Central memory CD8-positive, alpha-beta T cell (primary cell): ENCODE measurements around the gene DENND5A.
"Not testable (repeated sequence)": the region's sequence is repeated elsewhere in the genome, so short reads cannot be mapped to it uniquely, and the experiment has no call there.

Experiments
- ATAC-seq: fragments of 150-1000 bp; cut with Tn5 transposase; replicated peaks from 2 replicates; pipeline ENCODE4 v1.10.0; 2022; ENCODE audit warnings: mild to moderate bottlenecking, moderate FRiP score, moderate number of reproducible peaks; ENCODE audit not compliant: poor library complexity, severe bottlenecking; ENCODE audit errors: extremely low read depth
- DNase-seq, 2 donors: peaks; one replicate each; pipeline ENCODE4 v3.0.0; 2021; ENCODE audit warnings: low spot score in 2 of 2
- H3K27ac Mint-ChIP-seq: one replicate; pipeline ENCODE4 v1.8.0; 2022; ENCODE audit warnings: low read depth, mild to moderate bottlenecking, moderate library complexity, mixed read lengths
- H3K27me3 Mint-ChIP-seq: one replicate; pipeline ENCODE4 v1.8.0; 2022; ENCODE audit warnings: mixed read lengths
- H3K36me3 Mint-ChIP-seq: one replicate; pipeline ENCODE4 v1.8.0; 2022; ENCODE audit warnings: mild to moderate bottlenecking, moderate library complexity, mixed read lengths; ENCODE audit not compliant: insufficient read depth
- H3K4me1 Mint-ChIP-seq: one replicate; pipeline ENCODE4 v1.8.0; 2022; ENCODE audit warnings: mixed read lengths
- H3K4me3 Mint-ChIP-seq: one replicate; pipeline ENCODE4 v1.8.0; 2022; ENCODE audit warnings: mild to moderate bottlenecking, moderate library complexity, mixed read lengths
- H3K9me3 Mint-ChIP-seq: one replicate; pipeline ENCODE4 v1.8.0; 2022; ENCODE audit warnings: mixed read lengths

The DENND5A gene

DNA sequence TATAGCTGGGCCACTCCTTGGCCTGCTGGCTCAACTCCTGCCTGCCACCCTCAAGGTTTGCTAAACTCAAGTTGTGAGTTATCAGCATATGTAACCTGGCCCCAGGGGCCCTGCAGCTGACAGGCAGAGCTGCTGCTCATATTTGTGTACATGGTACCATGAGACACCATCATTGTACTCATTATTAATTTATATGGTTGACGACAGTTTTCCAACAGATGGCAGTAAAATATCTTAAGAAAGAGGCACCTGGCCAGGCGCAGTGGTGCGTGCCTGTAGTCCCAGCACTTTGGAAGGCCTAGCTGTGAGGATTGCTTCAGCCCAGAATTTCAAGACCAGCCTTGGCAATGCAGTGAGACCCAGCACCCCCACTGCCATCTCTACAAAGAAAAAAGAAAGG, 11.4 kb upstream of the DENND5A start:
- H3K36me3 Mint-ChIP-seq = peaks cover 14% of the 10 kb centered on the region
- ATAC-seq (no peak), DNase-seq (no peak)
- H3K9me3 Mint-ChIP-seq = no peaks in the 10 kb centered on the region
- H3K4me3 Mint-ChIP-seq = no peak overlapping the region
- H3K4me1 Mint-ChIP-seq = peaks cover 12% of the 10 kb centered on the region
- no peaks in the 10 kb centered on the region for H3K27me3 Mint-ChIP-seq
- no peak overlapping the region for H3K27ac Mint-ChIP-seq

DNA sequence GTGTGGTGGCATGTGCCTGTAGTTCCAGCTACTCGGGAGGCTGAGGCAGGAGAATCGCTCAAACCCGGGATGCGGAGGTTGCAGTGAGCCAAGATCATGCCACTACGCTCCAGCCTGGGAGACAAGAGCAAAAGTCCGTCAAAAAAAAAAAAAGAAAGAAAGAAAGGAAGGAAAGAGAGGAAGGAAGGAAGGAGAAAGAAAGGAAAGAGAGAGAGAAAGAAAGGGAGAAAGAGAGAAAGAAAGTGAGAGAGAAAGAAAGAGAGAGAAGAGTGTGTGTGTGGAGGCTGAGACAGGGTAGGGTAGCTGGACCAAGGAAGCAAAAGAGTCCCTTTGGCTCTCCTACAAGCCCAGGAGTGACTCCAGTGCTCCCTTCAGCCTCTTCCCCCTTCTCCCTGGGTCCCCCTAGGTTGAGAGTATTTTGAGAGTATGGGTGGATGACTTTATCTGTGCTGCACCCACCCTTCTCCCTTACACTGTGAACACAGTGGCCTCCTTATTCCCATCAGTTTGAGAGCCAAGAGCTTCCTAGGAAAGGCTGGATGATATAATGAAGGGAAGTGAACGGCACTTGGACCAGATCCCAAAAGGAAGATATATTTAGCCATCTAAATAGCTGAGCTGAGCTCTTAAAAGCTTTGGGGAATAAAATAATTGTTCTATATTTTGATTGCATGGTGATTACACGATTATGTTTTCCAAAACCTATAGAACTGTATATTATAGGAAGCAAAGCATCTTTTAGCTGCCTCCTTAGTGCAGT, 9.5 kb upstream of the DENND5A start:
- peaks cover 6% of the 10 kb centered on the region for H3K36me3 Mint-ChIP-seq

DNA sequence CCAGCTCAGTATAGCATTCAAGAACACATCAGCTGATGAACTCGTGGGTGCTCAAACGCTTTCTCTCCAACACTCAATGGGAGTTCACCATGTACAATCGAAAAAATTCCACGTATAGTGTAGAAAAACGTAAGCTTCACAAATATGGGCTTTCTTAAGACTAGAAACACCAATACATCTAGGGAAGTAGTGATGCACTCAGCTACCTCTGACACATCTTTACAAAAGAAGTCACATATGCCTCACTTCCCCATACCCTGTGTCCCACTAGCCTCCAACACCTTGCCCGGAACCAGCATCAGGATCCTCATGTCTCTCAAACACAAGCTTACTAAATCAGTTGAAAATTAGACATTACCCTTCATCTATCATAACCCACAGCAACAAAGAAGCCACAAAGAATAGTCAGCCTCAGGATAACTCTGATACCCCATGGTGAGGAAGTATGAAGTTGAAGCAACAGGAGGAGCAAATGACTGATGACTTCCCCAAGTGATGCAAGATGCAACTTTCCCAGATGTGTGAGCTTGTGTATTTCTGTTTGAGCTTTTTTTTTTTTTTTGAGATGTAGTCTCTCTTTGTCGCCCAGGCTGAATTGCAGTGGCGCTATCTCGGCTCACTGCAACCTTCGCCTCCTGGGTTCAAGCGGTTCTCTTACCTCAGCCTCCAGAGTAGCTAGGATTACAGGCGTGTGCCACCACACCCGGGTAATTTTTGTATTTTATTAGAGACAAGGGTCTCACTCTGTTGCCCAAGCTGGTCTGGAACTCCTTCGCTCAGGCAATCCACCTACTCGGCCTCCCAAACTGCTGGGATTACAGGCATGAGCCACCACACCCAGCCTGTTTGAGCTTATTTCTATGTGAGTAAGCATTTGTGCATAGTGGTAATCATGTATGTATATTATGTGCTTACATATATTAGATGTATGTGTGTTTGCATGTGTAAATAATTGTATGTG, 8.5 kb upstream of the DENND5A start:
- ATAC-seq (no peak), DNase-seq (no peak)
- H3K36me3 Mint-ChIP-seq = peaks cover 6% of the 10 kb centered on the region
- H3K4me1 Mint-ChIP-seq = peaks cover 5% of the 10 kb centered on the region
- H3K9me3 Mint-ChIP-seq = no peaks in the 10 kb centered on the region
- H3K27me3 Mint-ChIP-seq = no peaks in the 10 kb centered on the region
- peak overlapping the region; percentile 89 for H3K27ac Mint-ChIP-seq
- no peak overlapping the region for H3K4me3 Mint-ChIP-seq

More for the DNA sequence above, 9.5 kb upstream of the DENND5A start:
- Mint-ChIP-seq H3K4me1 (peaks cover 5% of the 10 kb centered on the region), H3K4me3 (no peak overlapping the region), H3K27ac (peak overlapping the region; percentile 89), H3K27me3 (no peaks in the 10 kb centered on the region), H3K9me3 (no peaks in the 10 kb centered on the region)
- no peak for ATAC-seq
- DNase-seq = no peak

DNA sequence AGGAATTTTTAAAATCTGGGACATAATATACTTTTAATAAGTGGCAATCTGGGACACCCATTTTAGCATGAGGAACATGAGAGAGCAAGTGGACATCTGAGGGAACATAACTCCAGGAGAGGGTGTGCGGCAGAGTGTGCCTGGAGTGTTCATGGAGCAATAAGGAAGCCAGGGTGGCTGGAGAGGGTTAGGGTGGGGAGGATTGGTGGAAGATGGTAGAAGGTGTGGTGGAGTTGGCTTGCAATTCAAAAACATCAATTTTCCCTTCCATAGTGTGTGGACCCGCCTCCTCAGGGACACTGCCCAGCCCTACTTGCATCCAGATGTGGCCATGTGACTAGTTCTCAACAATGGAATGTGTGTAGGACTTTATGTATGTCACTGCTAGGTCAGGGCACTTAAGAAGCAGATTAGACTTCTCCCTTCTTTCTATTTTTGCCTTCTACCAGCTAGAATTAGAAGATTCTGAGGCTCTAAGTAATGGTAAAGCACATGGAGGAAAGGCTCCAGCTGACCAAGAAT, 4.4 kb upstream of the DENND5A start:
- DNase-seq = no peak
- H3K27me3 Mint-ChIP-seq = no peaks in the 10 kb centered on the region
- no peak for ATAC-seq
- peaks cover 3% of the 10 kb centered on the region for H3K36me3 Mint-ChIP-seq
- no peaks in the 10 kb centered on the region for H3K9me3 Mint-ChIP-seq
- no peak overlapping the region for H3K27ac Mint-ChIP-seq
- no peak overlapping the region for H3K4me3 Mint-ChIP-seq
- H3K4me1 Mint-ChIP-seq = peaks cover 11% of the 10 kb centered on the region

DNA sequence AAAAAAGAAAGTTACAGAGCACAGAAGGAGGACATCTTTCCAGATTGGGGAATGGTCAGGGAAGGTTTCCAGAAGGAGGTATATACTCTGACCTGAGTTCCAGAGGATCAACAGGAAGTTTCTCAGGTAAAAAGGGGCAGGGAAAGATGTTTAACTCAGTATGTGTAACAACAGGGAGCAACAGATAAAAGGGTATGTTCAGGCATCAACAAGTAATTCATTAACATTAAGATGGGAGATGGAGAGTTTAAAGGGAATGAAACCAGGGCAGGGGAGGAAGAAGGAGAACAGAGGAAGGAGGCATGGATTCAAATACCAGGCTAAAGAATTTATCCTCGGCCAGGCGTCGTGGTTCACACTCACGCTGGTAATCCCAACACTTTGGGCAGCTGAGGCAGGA, 2.5 kb upstream of the DENND5A start:
- H3K27ac Mint-ChIP-seq = no peak overlapping the region
- no peaks in the 10 kb centered on the region for H3K27me3 Mint-ChIP-seq
- no peaks in the 10 kb centered on the region for H3K9me3 Mint-ChIP-seq
- no peak overlapping the region for H3K4me3 Mint-ChIP-seq
- DNase-seq = no peak
- no peak for ATAC-seq
- peaks cover 14% of the 10 kb centered on the region for H3K4me1 Mint-ChIP-seq
- H3K36me3 Mint-ChIP-seq = peaks cover 10% of the 10 kb centered on the region

DNA sequence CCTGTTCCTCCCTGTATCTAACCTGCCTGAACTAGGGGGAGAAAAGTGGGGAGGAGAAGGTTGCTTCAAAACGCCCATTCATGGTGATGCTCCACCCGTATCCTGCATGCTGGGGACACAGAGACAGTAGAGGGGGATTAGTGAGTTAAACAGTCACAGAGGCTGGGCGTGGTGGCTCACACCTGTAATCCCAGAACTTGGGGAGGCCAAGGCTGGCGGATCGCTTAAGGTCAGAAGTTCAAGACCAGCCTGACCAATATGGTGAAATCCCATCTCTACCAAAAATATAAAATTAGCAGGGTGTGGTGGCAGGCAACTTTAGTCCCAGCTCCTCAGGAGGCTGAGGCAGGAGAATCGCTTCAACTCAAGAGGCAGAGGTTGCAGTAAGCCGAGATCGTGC, 1.8 kb upstream of the DENND5A start:
- no peak overlapping the region for H3K4me3 Mint-ChIP-seq
- no peaks in the 10 kb centered on the region for H3K9me3 Mint-ChIP-seq
- H3K27me3 Mint-ChIP-seq = no peaks in the 10 kb centered on the region
- DNase-seq = no peak
- peaks cover 19% of the 10 kb centered on the region for H3K4me1 Mint-ChIP-seq
- peaks cover 10% of the 10 kb centered on the region for H3K36me3 Mint-ChIP-seq
- H3K27ac Mint-ChIP-seq = no peak overlapping the region
- ATAC-seq = no peak

DNA sequence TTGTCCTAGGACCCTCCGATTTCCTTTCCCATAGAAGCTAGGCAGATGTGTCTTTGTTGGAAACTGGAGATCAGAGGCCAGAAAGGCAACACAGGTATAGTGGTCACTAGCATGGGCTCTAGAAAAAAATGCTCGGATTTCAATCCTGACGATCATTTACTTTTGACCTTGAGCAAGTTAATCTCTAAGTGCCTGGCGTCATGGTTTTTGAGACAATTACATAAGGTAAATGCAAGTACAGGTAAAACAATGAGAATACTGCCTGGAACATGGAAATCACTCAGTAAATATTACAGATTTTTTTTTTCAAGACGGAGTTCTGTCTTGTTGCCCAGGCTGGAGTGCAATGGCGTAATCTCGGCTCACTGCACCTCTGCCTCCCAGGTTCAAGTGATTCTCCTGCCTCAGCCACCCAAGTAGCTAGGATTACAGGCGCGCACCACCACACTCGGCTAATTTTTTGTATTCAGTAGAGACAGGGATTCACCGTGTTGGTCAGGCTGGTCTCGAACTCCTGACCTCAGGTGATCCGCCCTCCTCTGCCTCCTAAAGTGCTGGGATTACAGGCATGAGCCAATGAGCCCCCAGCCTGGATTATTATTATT, 1.1 kb upstream of the DENND5A start:
- DNase-seq (no peak), ATAC-seq (no peak)
- Mint-ChIP-seq H3K27me3 (no peaks in the 10 kb centered on the region), H3K27ac (peak overlapping the region; percentile 91), H3K9me3 (no peaks in the 10 kb centered on the region), H3K36me3 (peaks cover 10% of the 10 kb centered on the region), H3K4me1 (peaks cover 26% of the 10 kb centered on the region), H3K4me3 (peak overlapping the region; percentile 91)

DNA sequence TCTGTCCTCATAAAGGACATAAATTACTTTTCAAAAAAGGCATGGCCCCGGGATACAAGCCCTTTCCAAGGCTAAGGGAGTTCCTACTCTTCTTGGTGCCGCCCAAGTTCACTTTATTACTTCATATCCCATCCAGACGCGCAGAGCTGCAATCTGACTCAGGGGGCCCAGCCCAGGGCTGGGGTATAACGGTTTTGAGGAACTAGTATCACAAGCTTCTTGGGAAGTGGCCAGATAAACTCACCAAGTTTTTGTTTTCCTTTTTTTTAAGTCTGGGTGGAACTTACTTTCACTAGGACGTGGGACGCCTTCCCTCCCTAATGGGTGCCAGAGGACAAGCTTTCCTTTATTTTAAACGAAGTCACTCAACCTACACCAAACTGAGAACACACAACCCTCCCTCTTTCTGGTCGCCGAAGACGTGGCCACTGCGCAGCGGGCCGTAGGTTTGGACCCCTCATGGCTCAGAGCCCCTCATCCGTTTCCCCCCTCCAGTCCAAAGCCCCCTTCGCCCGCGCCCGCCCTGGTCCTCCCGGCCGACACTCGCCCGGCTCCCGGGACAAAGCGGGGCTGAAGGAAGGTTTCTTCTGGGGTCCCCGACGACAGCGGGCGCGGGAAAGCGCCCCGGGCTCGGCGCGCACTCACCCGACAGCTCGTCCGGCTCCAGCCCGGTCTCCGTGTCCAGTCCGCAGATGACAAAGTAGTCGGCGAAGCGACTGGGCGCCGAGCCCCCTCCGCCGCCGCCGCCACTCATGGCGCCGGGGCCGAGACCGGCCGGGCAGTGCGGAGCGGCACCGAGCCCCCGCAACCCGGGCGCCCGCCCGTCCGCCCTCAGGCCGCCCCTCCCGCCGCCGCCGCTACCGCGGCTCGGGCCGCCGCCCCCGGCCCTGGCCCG, 587 bp downstream of the DENND5A start:
- peak; percentile 37 for ATAC-seq
- H3K36me3 Mint-ChIP-seq = peaks cover 10% of the 10 kb centered on the region
- H3K4me1 Mint-ChIP-seq = peaks cover 39% of the 10 kb centered on the region
- H3K27me3 Mint-ChIP-seq = no peaks in the 10 kb centered on the region
- peak overlapping the region; percentile 88 for H3K27ac Mint-ChIP-seq
- DNase-seq = peak in 1 of 2 donors; percentile 18
- peak overlapping the region; percentile 91 for H3K4me3 Mint-ChIP-seq
- H3K9me3 Mint-ChIP-seq = no peaks in the 10 kb centered on the region

DNA sequence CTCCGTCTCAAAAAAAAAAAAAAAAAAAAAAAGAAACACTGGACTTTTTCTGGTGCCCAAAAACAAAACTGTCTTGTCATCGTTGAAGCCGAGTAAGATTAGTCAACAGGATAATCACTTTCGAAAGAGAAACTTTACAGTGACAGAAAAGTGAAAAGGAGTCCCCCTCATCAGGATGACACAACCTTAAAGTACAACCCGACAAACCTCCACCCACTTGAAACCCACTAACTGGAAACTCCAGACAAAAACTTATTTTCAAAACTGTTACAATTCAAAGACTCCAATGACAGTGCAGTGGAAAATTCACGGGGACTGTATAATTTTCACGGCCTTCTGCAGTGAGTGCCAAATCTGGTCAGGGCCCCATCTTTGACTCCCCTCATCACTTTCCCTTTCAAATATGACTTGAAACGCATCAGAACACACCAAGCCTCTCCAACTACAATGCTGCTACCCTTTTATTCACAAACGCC, 1.3 kb downstream of the DENND5A start:
- DNase-seq (no peak), ATAC-seq (peak; percentile 71)
- peaks cover 39% of the 10 kb centered on the region for H3K4me1 Mint-ChIP-seq
- H3K9me3 Mint-ChIP-seq = no peaks in the 10 kb centered on the region
- H3K4me3 Mint-ChIP-seq = peak overlapping the region; percentile 91
- H3K36me3 Mint-ChIP-seq = peaks cover 10% of the 10 kb centered on the region
- peak overlapping the region; percentile 88 for H3K27ac Mint-ChIP-seq
- H3K27me3 Mint-ChIP-seq = no peaks in the 10 kb centered on the region

DNA sequence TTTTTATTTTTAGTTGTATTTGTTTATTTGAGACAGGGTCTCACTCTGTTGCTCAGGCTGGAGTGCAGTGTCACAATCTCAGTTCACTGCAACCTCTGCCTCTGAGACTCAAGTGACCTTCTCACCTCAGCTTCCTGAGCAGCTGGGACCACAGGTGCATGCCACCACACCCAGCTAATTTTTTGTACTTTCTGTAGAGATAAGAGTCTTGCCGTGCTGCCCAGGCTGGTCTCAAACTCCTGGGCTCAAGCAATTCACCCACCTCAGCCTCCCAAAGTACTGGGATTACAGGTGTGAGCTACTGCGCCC, 4.4 kb downstream of the DENND5A start:
- H3K4me1 Mint-ChIP-seq = peaks cover 35% of the 10 kb centered on the region
- H3K27me3 Mint-ChIP-seq, H3K9me3 Mint-ChIP-seq, DNase-seq, ATAC-seq, H3K27ac Mint-ChIP-seq: not testable (repeated sequence)
- peak overlapping the region; percentile 20 for H3K4me3 Mint-ChIP-seq
- peaks cover 10% of the 10 kb centered on the region for H3K36me3 Mint-ChIP-seq

DNA sequence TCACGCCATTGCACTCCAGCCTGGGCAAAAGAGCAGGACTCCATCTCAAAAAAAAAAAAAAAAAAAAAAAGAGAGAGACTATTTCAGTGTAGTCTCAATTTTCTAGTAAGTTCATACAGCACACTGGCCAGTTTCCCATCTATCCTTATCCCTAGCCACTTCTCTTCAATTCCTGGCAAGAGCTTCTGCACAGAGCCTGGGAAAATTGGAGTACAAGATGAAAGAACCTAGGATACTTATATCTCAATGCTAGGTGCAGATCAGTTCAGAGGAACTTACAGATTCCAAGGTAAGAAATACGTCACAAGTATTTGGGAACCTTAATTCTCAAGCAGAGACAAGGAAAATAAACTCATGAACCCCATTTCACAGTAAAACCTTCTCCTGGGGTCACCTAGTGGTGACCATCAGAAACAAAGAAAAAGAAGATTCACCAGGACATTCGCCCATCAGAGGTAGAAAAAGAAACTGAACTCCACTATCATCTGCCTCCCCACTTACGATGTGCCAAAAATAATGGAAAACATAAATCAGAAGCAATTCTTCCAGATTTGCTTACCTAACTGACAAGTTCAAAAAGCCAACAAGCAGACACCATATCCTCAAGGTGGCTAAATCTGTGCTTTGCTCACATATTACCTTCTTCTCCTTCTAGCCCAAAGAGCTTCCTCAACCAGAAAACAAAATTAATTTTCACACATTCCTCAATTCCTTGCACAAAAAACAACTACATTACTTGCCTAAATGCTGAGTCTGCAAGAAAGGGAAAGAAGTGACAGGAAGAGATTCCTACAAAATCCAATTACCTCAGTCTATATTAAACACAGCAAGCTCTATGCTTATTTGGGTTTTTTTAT, 4.9 kb downstream of the DENND5A start:
- ATAC-seq (no peak), DNase-seq (no peak)
- Mint-ChIP-seq H3K9me3 (no peaks in the 10 kb centered on the region), H3K36me3 (peaks cover 11% of the 10 kb centered on the region), H3K4me3 (no peak overlapping the region), H3K27me3 (no peaks in the 10 kb centered on the region), H3K4me1 (peaks cover 33% of the 10 kb centered on the region), H3K27ac (no peak overlapping the region)
